Osteoblast (primary cell): Measurements from ENCODE around the gene NEUROD4. TPM values are rescaled to one million over a fixed set of nuclear protein-coding genes. Genes with fewer than 3 reads are reported as not detected.

Experiments used
- DNase-seq: peaks from one replicate; pipeline ENCODE4 v3.0.0; 2011; ENCODE audit warnings: low spot score, mixed read lengths; ENCODE audit not compliant: insufficient read length; ENCODE audit errors: missing footprints
- H2AFZ ChIP-seq: 2 replicates; pipeline ENCODE4 v1.6.0; 2011; ENCODE audit warnings: mild to moderate bottlenecking, low read length
- H3K27ac ChIP-seq: 2 replicates; pipeline ENCODE4 v1.5.1; 2011; ENCODE audit warnings: mild to moderate bottlenecking, low read depth, low read length, moderate library complexity
- H3K27me3 ChIP-seq: 2 replicates; pipeline ENCODE4 v1.6.0; 2012; ENCODE audit warnings: mild to moderate bottlenecking, control low read depth, inconsistent platforms, low read length, moderate library complexity; ENCODE audit not compliant: insufficient read depth
- H3K36me3 ChIP-seq: 2 replicates; pipeline ENCODE4 v1.5.1; 2011; ENCODE audit warnings: mild to moderate bottlenecking, low read length, control low read depth, moderate library complexity; ENCODE audit not compliant: insufficient read depth
- H3K4me1 ChIP-seq: 2 replicates; pipeline ENCODE4 v1.5.1; 2011; ENCODE audit warnings: mild to moderate bottlenecking, low read length, control low read depth, moderate library complexity; ENCODE audit not compliant: insufficient read depth
- H3K4me2 ChIP-seq: 2 replicates; pipeline ENCODE4 v1.6.0; 2011; ENCODE audit warnings: mild to moderate bottlenecking, low read length; ENCODE audit not compliant: insufficient read depth
- H3K4me3 ChIP-seq: fragments of 200-600 bp; sonication (generic); 3 replicates; pipeline ENCODE4 v1.5.1; 2012; ENCODE audit warnings: mild to moderate bottlenecking, low read length, inconsistent platforms; ENCODE audit not compliant: insufficient read depth
- H3K79me2 ChIP-seq: 2 replicates; pipeline ENCODE4 v1.6.0; 2012; ENCODE audit warnings: mild to moderate bottlenecking, low read length, control low read depth, inconsistent platforms; ENCODE audit not compliant: insufficient read depth
- H3K9me3 ChIP-seq: 2 replicates; pipeline ENCODE4 v1.5.1; 2011; ENCODE audit warnings: low read depth, low read length, control low read depth
- H4K20me1 ChIP-seq: 2 replicates; pipeline ENCODE4 v1.6.0; 2012; ENCODE audit warnings: mild to moderate bottlenecking, low read length, control low read depth; ENCODE audit not compliant: insufficient read depth
- total RNA-seq: library from RNA; depleted of rRNA; stranded (reverse); fragments of >200 nt; gene quantifications from 2 replicates; pipeline ENCODE4 v1.2.3, GENCODE V29; 2012
- TF ChIP-seq, protein P1 (sequence below): IDR thresholded peaks from 2 replicates; pipeline ENCODE4 v1.5.1; 2011; ENCODE audit warnings: mild to moderate bottlenecking, low read depth, low read length, moderate library complexity; ENCODE audit errors: extremely low read depth

NEUROD4 gene
- total RNA-seq, 1 donor, result not detected

DNA sequence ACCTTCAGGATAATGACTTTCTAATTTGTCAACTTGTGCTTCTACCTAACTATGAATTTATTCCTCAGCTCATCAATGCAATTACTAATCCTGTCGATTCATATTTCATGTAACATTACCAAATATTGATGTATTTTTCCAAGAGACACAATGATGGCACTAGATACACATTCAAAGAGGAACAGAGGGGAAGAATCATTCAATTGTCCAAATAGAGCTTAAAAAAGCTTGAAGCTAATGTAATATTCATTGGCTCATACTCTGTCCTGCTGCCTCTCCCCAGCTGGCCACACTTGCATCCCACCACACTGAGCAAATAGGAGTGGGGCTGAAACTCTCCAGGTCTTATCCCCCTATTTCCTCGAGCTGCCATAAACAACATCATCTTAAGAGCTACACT is 44.5 kb upstream of the NEUROD4 start:
- Histone ChIP-seq H3K4me3 (no peak overlapping the region), H4K20me1 (no peaks in the 10 kb centered on the region), H3K4me1 (peaks cover 9% of the 10 kb centered on the region), H3K36me3 (no peaks in the 10 kb centered on the region), H3K79me2 (no peaks in the 10 kb centered on the region), H3K27ac (no peak overlapping the region), H3K4me2 (no peak overlapping the region), H3K9me3 (no peaks in the 10 kb centered on the region), H2AFZ (no peak overlapping the region), H3K27me3 (no peaks in the 10 kb centered on the region)
- DNase-seq, result no peak
- TF ChIP-seq, protein P1, sequence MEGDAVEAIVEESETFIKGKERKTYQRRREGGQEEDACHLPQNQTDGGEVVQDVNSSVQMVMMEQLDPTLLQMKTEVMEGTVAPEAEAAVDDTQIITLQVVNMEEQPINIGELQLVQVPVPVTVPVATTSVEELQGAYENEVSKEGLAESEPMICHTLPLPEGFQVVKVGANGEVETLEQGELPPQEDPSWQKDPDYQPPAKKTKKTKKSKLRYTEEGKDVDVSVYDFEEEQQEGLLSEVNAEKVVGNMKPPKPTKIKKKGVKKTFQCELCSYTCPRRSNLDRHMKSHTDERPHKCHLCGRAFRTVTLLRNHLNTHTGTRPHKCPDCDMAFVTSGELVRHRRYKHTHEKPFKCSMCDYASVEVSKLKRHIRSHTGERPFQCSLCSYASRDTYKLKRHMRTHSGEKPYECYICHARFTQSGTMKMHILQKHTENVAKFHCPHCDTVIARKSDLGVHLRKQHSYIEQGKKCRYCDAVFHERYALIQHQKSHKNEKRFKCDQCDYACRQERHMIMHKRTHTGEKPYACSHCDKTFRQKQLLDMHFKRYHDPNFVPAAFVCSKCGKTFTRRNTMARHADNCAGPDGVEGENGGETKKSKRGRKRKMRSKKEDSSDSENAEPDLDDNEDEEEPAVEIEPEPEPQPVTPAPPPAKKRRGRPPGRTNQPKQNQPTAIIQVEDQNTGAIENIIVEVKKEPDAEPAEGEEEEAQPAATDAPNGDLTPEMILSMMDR, result no peak

DNA sequence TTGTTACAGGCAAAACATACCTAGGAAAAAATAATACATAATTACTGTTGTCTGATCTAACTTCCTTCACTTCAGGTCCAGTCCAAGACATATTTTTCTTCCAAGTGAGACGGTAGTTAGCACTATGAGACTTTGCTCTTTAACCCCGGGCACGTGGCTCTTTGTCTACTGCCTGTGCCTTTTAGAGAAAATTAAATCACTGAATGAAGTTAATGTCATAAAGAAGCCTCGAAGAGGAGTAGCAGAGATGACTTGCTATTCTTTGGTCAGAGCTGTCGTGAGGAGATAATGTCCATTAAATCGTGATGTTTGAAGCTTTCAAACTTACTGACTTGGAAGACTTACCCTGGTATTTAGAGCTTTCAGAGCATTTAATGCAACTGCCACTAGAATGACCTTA is 43.9 kb upstream of the NEUROD4 start:
- H2AFZ ChIP-seq, result no peak overlapping the region
- no peak overlapping the region for H3K27ac ChIP-seq
- H3K4me2 ChIP-seq, result no peak overlapping the region
- no peaks in the 10 kb centered on the region for H3K27me3 ChIP-seq
- H3K4me3 ChIP-seq, result no peak overlapping the region
- no peaks in the 10 kb centered on the region for H3K36me3 ChIP-seq
- no peak for DNase-seq
- H3K9me3 ChIP-seq, result no peaks in the 10 kb centered on the region
- TF ChIP-seq, protein P1, result no peak
- H4K20me1 ChIP-seq, result no peaks in the 10 kb centered on the region
- no peaks in the 10 kb centered on the region for H3K79me2 ChIP-seq
- peaks cover 9% of the 10 kb centered on the region for H3K4me1 ChIP-seq

DNA sequence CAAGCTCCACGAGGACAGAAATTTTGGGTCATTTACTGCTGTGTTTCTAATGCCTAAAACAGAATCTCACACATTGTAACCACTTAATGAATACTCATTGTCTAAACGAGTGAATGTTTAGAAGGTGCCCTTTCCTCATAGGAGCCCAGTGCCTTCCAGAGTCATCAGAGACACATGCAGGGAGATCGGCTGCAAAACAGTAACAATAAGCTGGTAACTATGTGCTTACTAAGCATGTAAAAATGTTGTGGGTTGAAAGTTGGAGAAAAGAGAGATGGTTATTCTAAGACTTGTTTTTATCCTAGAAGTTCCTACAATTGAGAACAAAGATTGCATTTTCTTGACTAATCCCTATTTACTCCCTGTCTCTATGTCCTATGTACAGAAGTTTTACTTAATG is 42.6 kb upstream of the NEUROD4 start:
- H3K4me2 ChIP-seq, result peak overlapping the region; percentile 57
- DNase-seq, result no peak
- no peaks in the 10 kb centered on the region for H4K20me1 ChIP-seq
- peak overlapping the region; percentile 41 for H3K27ac ChIP-seq
- H2AFZ ChIP-seq, result no peak overlapping the region
- H3K4me1 ChIP-seq, result peaks cover 9% of the 10 kb centered on the region
- H3K27me3 ChIP-seq, result no peaks in the 10 kb centered on the region
- H3K4me3 ChIP-seq, result no peak overlapping the region
- H3K36me3 ChIP-seq, result no peaks in the 10 kb centered on the region
- no peaks in the 10 kb centered on the region for H3K9me3 ChIP-seq
- H3K79me2 ChIP-seq, result no peaks in the 10 kb centered on the region
- TF ChIP-seq, protein P1, result no peak

DNA sequence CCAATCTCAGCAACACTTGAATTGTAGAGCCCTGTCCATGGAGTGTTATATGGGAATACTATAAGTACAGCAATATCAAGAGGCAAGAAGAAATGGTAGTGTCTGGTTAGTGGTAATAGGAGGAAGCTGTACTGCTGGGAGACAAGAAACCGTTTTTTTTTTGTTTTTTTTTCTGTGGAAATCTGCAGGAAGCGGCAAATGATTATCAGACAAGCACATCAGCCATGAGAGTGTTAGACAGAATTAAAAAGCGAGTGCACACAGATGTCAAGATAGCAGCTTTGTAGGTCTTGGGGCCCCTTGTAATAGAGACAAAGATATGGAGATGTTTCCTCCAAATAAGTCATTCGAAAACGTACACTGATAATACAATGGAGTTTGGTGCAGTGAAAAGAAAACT is 41.9 kb upstream of the NEUROD4 start:
- TF ChIP-seq, protein P1, result no peak
- H3K27ac ChIP-seq, result no peak overlapping the region
- H3K4me2 ChIP-seq, result no peak overlapping the region

More for the DNA sequence above, 41.9 kb upstream of the NEUROD4 start:
- Histone ChIP-seq H3K36me3 (no peaks in the 10 kb centered on the region), H3K4me1 (peaks cover 9% of the 10 kb centered on the region), H3K9me3 (no peaks in the 10 kb centered on the region), H2AFZ (no peak overlapping the region), H3K27me3 (no peaks in the 10 kb centered on the region), H3K4me3 (no peak overlapping the region), H3K79me2 (no peaks in the 10 kb centered on the region), H4K20me1 (no peaks in the 10 kb centered on the region)
- no peak for DNase-seq
